Activated CD4-positive, CD25-positive, alpha-beta regulatory T cell treated with anti-CD3 and anti-CD28 coated beads, Interleukin-2, amount 50 U/mL, for 24 hours (primary cell): ENCODE measurements around the gene HOXD10.
A peak's percentile ranks its signal among the peaks of the same experiment; 100 is the strongest.

ENCODE experiments used
- ATAC-seq, 2 donors: fragments of 150-1000 bp; cut with Tn5 transposase; one replicate each; pipeline ENCODE4 v1.10.0; 2021; ENCODE audit warnings: mild to moderate bottlenecking in 1 of 2, moderate library complexity in 1 of 2

HOXD10 gene

DNA sequence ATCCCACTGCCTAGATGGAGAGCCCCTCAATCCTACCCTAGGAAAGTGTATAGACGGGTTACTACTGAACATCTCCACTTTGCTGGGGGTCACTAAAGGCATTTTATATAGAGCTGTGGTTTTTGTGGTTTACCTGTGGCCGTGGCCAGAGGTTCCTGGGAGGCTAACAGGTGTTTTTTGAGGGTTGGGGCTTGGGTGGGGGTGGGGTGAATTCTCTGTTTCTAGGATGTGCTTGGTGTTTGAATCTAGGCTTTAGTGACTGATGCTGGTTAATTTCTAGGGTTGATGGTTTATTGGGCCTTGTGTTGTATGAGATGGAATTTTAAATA lies 20.6 kb downstream of the HOXD10 start:
- no peak for ATAC-seq

DNA sequence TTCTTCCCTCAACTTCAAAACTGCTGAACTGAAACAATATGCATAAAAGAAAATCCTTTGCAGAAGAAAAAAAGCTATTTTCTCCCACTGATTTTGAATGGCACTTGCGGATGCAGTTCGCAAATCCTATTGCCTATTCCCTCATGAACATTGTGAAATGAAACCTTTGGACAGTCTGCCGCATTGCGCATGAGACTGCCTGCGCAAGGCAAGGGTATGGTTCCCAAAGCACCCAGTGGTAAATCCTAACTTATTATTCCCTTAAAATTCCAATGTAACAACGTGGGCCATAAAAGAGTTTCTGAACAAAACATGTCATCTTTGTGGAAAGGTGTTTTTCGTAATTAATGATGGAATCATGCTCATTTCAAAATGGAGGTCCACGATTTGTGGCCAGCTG lies 21.3 kb downstream of the HOXD10 start:
- no peak for ATAC-seq

DNA sequence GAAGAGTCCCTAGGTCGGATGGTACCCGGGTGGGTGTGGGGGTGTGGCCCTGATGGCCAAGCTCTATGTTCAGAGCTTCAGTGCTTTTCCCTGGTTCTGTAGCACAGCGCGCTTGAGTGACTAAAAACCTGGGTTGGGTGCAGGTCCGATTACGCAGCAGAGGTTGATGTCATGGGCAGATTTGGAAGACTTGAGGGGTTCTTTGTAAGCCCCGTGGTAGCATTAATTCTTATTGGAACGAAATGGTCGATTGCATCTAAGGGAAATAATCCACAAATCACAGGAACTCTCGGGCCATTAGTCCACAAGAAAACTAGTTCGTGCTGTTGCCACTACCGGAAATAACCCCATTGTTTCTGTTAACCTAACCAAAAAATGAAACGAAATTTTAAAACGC lies 21.9 kb downstream of the HOXD10 start:
- no peak for ATAC-seq

DNA sequence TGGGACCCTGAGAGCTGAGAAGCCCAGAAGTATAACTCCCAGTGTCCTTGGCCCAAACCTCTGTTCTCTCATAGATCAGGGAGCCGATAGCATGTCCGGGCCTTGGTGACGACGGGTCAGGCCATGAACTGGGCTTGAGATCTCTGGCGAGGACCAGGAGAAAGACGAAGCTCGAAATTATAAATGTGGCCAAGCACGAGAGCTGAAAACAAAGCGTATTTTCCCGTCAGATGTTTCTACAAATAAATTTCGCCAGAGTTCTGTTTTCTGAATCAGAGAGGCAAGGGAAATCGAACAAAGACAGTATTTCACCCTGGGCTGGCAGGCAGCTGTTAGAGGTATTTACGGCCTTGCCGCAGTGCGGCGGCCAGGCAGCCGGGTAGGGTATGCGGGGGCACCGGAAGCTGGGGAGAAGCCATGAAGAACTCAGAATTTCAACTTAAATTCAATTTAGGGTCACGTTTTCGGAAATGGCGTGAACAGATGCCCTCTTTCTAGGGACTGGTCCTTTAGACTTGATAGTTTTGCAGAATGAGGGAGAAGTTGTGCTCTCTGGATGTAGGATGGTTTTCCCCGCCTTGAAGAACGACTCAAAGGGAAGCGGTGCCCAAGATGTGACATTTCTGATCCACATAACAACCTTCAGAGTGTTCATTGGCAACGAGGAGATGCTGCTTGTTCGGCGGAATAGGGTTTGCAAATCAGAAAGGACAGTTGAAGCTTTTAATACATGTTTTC lies 22.5 kb downstream of the HOXD10 start:
- ATAC-seq = no peak

DNA sequence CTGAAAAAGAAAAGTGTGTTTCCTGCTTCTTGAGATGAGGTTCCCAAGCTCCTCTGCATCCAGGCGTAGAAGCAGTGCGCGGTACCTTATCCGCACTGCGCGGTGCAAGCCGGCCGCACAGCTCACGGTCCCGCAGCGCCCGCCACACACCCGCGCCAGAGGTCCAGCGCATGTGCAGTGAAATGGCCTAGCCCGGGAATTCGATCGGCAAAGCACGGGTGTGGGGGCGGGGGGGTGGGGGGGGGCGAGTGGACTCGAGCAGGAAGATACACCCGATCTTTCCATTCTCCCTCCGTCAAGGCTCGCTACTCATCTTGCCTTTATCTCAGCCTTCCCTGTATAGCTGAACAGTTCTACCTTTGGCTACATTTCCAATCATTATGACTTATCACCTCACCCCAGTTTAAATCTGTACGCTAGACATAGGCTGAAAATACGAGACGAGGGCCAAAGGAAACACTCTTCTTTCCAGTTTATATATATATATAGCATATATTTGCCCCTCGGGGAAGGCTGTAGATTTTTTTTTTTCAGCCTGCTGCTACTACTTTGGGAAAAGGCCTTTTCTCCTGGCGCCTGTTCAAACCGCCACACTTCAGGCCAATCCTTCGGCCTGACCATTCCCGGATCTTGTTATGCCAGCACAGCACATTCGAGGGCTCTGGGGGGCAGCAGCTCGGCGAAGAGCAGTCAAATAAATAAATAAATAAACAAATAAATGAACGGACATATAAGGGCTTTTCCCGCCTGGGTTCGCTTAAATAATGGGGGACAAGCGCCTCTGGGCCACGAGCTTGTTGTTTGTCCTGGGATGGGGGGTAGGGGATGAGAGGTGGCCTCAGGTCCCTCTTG lies 23.3 kb downstream of the HOXD10 start:
- ATAC-seq = no peak

- ATAC-seq = peak; percentile 63 to 67
These were observed 24.1 kb downstream of the HOXD10 start for GRCh38 chr2:176140513-176141317.

- ATAC-seq = no peak
These were observed 25.7 kb downstream of the HOXD10 start for GRCh38 chr2:176142281-176142680.

DNA sequence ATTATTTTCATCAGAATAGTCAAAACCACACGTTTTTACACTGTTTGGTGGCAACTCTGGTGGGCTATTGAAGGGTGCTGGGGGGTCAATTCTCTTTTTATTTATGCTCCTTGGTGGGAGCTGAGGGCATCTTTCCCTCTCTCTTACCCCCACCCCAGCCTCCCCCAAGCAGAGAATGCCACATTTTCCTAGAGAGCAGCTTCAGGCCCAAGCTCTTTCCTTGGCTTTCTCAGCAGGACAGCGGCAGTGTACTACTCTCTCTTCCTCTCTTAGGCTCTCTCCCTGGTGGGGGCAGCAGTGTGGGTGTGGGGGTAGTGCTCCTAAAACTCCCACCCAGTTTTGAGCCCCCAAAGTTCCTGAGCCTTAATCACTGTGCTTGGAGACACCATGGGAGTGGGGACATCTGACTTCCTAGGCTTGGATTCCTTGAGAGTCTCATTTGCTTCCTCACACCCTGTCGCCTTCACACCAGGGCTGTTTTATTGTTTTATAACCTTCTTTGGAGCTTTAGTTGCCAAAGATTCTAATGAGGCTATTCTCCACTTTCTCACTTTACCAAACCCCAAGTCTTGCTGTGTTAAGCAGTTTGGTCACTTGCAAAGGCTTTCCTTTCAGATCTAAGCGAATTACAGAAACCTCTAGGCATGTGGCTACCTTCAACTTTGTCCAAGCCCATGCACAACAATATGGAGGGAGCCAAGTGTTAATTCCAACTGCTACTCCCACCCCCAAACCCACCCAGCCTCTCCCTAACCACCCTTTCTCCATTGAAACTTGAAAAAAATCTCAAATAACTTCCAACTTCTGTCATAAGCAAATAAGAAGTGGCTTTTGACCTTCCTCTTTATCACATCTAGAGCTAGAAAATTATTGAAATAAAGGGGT lies 28.7 kb downstream of the HOXD10 start:
- ATAC-seq = no peak

- ATAC-seq = no peak
These were observed 29.5 kb downstream of the HOXD10 start for GRCh38 chr2:176146101-176146500.

GRCh38 chr2:176146645-176147044 lies 30.1 kb downstream of the HOXD10 start:
- no peak for ATAC-seq

DNA sequence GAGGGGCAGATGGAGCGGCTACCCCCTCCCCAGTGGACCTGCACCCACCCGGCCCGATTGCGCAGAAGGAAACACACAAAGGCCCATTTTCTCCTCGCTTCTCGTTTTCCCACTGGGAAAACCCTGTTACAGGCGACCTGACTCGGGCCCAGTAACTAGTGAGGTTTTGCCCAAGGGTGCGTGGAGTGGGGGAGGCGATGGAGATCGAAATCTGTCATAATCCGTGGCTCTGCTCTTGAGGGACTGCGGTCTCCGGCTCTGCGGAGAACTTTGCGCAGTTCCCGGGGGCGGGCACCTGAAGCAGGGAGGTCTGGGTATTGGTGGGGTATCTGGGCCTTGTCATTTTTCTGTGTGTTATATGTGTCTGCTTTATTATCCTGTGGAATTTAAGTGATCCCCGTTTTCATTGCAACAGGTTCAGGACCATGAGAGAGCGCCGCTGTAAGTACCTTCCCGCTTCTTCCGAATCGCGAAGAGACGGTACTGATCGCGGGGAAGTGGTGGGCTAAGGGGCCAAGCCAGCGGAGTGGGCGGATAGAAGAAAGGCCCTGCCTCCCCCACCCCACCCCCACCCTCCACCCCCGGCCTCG lies 30.7 kb downstream of the HOXD10 start:
- no peak for ATAC-seq

- ATAC-seq = no peak
These were observed 31.4 kb downstream of the HOXD10 start for GRCh38 chr2:176147800-176148496.

- no peak for ATAC-seq
These were observed 32.3 kb downstream of the HOXD10 start for GRCh38 chr2:176148751-176149421.

- no peak for ATAC-seq
These were observed 32.9 kb downstream of the HOXD10 start for GRCh38 chr2:176149481-176149938.

GRCh38 chr2:176149939-176150583 lies 33.5 kb downstream of the HOXD10 start:
- no peak for ATAC-seq

GRCh38 chr2:176150584-176151441 lies 34.2 kb downstream of the HOXD10 start:
- ATAC-seq = no peak

- no peak for ATAC-seq
These were observed 35.1 kb downstream of the HOXD10 start, which contains the start of gene HOXD4 for GRCh38 chr2:176151442-176152287. Gene HOXD4, plus strand, starts transcription at chr2:176151550. Its CDS starts 84 bp downstream, at chr2:176151634.
